Retinal pigment epithelial cell (primary cell): ENCODE data around the gene SAMHD1.
"Not testable (repeated sequence)": the region's sequence is repeated elsewhere in the genome, so short reads cannot be mapped to it uniquely, and the experiment has no call there.

ENCODE experiments used
- DNase-seq: peaks from one replicate; pipeline ENCODE4 v3.0.0-alpha.2; 2010; ENCODE audit warnings: low read depth
- H3K4me3 ChIP-seq: 2 replicates; pipeline ENCODE4 v1.5.1; 2011; ENCODE audit warnings: mild to moderate bottlenecking, low read length, control low read depth, moderate library complexity
- CTCF ChIP-seq: conservative IDR thresholded peaks from 2 replicates; pipeline ENCODE4 v1.5.1; 2011; ENCODE audit warnings: low read depth, low read length, control low read depth, inconsistent platforms

The SAMHD1 gene

GRCh38 chr20:36848677-36849076 lies 102.8 kb downstream of the SAMHD1 start:
- no peak for DNase-seq
- no peak for TF ChIP-seq CTCF
- H3K4me3 ChIP-seq, result no peak overlapping the region

GRCh38 chr20:36848078-36848660 lies 103.3 kb downstream of the SAMHD1 start:
- no peak overlapping the region for H3K4me3 ChIP-seq
- no peak for TF ChIP-seq CTCF
- no peak for DNase-seq

- no peak for TF ChIP-seq CTCF
- DNase-seq, result no peak
- H3K4me3 ChIP-seq, result no peak overlapping the region
These were observed 103.8 kb downstream of the SAMHD1 start for GRCh38 chr20:36847710-36848040.

GRCh38 chr20:36847009-36847709 lies 104.3 kb downstream of the SAMHD1 start:
- no peak for TF ChIP-seq CTCF
- peak; percentile 99 for DNase-seq
- no peak overlapping the region for H3K4me3 ChIP-seq

GRCh38 chr20:36845288-36845971 lies 106.1 kb downstream of the SAMHD1 start:
- TF ChIP-seq CTCF, result no peak
- DNase-seq, result no peak
- H3K4me3 ChIP-seq, result no peak overlapping the region

- not testable (repeated sequence) for DNase-seq
These were observed 110.5 kb downstream of the SAMHD1 start for GRCh38 chr20:36841030-36841429.

More at GRCh38 chr20:36841030-36841429, 110.5 kb downstream of the SAMHD1 start:
- not testable (repeated sequence) for H3K4me3 ChIP-seq
